GM10266 (cell line): ENCODE measurements around the gene CACNA1G.

Source experiments
- DNase-seq: peaks from one replicate; pipeline ENCODE4 v3.0.0; 2012; ENCODE audit errors: extremely low spot score
- CTCF ChIP-seq: IDR thresholded peaks from 2 replicates; pipeline ENCODE4 v1.5.1; 2012; ENCODE audit warnings: mild to moderate bottlenecking, low read depth; ENCODE audit not compliant: control insufficient read depth, insufficient read depth; ENCODE audit errors: missing control alignments

CACNA1G gene

DNA sequence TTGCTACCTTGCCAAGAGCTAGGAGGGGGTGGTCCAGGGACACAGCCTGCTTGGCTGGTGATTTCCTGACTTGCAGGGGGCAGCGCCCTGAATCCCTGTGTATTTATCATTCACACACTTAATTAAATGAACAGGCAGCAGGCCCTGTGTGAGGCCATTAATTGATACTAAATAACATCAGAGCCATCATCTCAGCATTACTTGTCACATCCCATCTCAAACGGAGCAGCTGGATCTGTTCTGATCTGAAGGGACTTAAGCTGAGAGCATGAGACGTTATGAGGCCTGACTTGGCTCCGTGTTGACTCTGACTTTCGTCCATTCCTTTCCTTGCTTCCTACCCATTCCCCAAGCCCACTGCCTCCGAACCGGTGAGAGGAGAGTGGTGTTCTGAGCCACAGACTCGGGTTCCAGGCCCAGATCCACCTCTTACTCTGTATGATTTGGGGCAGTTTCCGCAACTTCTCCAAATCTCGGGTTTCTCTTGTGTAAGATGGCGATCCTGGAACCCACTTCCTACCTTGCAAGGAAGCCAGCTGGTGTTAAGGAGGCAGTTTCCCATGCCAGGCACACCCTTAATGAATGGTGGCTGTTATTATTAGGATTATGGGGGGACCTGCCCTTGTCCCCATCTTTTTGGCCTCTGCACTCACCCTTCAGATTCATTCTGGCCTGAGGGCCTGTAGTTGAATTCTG lies 33.8 kb downstream of the CACNA1G start:
- TF ChIP-seq CTCF, result no peak
- DNase-seq, result no peak

DNA sequence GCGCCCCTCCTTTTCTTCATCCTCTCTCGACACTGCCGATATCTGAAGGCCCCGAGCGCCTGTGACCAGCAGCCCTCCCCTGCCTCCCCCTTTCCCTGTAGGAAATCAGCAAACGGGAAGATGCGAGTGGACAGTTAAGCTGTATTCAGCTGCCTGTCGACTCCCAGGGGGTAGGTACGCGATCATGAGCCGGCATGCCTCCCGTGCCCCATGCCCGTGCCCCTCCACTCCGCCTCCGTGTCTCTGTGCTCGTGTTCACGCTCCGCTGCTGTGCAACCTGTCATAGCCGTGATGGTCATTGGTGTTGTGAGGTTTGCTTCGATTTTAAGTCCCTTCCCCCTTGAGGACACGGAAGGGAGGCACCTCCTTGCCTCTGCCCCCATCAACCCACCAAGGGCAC lies 34.4 kb downstream of the CACNA1G start:
- TF ChIP-seq CTCF, result no peak
- DNase-seq, result no peak

GRCh38 chr17:50596191-50597037 lies 35.9 kb downstream of the CACNA1G start:
- peak; percentile 12 for TF ChIP-seq CTCF
- no peak for DNase-seq

DNA sequence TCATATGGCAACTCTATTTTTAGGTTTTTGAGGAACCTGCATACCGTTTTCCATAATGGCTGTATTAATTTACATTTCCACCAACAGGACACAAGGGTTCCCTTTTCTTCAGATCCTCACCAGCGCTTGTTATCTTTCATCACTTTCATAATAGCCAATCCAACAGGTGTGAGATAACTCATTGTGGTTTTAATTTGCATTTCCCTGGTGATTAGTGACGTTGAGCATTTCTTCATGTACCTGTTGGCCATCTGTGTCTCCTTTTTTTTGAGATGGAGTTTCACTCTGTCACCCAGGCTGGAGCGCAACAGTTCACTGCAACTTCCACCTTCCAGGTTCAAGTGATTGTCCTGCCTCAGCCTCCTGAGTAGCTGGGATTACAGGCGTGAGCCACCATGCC lies 38.0 kb downstream of the CACNA1G start:
- no peak for DNase-seq
- TF ChIP-seq CTCF, result no peak

- no peak for DNase-seq
- no peak for TF ChIP-seq CTCF
Measured at GRCh38 chr17:50599606-50600005, 39.1 kb downstream of the CACNA1G start.

DNA sequence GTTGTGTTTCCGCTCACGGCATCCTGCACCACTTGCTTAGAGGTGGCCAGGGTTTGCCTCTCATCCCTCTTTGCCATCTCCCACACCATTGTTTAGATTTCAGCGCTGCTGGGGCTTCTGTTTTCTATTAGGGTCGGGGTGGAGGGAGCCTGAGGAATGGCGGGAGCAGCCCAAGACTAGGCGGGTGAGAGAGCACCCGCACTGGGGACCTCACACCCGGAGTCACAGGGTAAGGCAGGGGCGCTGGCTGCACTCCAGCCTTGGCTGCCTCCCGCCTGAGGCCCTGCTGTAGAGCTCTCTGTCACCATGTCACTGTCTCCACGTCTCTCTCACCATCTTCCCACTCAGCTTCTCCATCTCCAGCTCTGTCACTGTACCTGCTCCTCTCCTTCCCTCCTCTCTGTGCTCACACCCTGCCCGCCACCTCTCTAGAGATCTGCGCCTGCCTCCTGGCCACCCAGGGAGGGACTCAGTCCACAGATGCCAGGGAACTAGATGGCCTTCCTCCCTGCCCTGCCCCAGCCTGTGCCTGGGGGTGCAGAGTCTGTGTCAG lies 41.4 kb downstream of the CACNA1G start:
- TF ChIP-seq CTCF, result no peak
- DNase-seq, result no peak

- DNase-seq, result no peak
- no peak for TF ChIP-seq CTCF
Measured at GRCh38 chr17:50602836-50603235, 42.3 kb downstream of the CACNA1G start.
